ENCODE results near the gene PTPN3.
"Not testable (repeated sequence)": the region's sequence is repeated elsewhere in the genome, so short reads cannot be mapped to it uniquely, and the experiment has no call there.

PTPN3 gene

DNA sequence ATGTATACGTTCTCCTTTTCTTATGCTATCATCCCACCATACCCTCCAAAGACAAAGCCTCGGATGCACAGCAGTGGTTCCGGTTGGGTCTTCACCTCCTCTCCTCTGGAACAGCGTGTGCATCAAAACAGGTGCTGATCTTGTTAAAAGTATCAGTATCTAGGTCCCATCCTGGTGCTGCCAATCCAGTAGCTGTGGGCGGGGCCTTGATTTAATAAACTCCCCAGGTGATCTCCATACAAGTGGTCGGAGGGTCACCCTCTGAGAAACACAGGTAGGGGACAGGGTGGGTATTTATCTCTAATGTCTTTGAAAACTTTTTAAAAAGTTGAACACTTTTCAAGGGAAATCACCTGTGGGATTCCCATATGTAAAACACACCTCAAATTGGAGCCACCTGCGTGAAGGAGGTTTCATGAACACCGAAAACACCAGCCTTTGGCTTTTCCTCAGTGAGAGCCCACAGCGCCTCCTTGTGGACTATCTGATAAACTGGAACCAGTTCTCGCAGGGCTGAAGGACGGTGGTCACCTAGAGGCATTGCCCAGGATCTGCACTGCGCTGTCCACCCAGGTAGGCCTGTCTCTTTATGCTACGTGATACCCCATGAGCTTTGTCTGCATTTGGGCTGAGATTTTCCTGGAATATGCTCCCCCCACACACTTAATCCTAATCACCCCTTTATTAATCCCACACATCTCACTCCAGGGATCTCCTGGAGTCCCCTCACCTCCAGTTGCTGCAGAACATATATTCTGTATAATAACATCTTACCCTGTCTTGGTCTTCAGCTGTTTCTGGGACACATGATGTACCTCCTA is 96.7 kb downstream of the PTPN3 start:
- peak; percentile 6 for DNase-seq (ENCODE audit: low read depth)

DNA sequence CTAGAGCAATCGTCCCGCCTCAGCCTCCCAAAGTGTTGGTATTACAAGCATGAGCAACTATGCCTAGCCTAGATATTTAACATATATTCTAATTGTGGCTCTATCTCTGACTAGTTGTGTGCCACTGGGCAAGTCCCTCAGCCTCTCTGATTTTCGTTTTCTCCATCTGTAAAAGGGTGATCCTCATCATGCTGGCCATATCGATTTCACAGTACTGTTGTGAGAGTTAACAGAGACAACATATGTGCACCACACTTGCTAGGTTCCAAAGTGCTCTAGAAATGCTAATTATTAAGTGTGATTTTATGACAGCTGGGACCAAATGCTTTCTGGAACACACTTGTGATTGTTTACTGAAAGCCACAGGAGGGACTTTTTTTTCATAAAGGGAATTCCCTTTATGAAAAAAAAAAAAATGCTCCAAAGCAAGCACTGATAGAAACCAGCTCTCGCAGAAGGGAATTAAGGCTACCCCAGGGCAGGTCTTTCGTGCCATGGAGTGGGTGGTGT is 98.8 kb downstream of the PTPN3 start:
- DNase-seq (ENCODE audit: low read depth) = no peak

DNA sequence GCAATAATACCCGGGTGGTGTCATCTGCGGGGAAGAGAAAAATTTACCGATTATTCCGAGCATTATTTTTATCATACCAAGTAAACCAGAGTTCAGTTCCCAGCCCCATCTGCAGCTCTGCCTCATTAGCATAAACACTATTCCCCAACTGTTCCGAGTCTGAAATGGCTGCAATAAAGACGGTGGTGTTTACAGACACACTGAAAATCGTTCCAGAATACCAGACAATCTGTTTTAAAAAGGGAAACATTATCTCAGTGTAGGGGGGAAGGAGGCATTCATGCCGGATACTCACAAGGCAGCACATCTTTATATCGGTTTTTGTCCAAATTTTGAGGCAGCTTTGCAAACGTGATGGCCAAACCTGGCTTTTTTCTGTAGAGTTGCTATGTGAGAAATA is 106.9 kb downstream of the PTPN3 start:
- DNase-seq (ENCODE audit: low read depth) = no peak

DNA sequence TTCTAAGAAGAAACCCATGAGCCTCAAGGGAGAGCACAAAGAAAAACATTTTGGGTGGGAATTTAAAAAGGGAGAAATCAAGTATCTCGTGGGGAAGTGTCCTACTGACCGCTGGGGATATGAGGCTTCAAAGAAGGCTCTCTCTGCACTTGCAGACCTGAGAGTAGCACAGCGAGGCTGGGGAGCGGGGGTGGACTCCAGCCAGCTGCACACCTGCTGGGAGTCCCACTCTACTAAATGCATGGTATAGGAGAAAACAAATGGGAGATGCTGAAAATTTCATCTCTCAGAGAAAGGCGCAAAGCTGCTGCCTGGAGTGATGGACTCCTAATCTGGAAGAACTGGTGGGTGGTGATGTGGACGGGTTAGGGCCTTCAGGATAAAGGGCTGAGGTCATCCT is 110.3 kb downstream of the PTPN3 start:
- no peak for DNase-seq (ENCODE audit: low read depth)

DNA sequence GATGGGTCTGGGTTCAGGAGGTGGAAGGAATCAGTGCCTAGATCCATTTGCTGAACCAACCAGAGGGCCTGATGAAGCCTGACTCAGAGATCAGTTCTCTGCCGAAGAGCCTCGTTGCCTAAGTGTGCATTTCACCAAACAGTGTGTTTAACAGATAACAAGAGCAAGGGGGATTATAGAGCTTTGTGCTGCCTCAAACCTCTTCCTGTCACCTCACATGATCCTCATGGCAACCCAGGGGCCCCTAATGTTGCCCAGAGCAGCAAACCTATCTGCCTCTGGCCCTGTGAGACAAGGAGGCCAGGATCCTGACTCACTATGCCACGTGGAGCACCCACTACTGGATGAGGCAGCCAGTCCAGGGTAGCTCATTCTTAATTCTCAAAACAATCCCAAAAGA is 110.9 kb downstream of the PTPN3 start:
- no peak for DNase-seq (ENCODE audit: low read depth)

DNA sequence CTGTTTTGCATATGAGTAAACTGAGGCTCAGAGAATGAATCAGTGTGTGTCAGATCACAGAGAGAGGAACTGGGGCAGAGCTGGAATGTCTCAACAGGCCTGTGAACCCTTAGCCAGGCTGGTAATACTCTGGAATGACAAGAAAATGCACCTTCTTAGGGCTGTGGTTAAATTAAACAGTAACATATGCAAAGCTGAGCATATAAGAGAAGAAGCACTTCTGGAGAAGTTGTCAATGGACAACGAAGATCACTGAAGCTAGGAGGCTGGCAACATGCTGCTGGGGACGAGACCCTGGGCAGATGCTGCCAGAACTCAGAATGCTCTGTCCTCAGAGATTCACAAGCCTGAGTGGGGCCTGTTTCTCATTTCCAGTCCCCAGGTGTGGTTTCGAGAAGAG is 112.6 kb downstream of the PTPN3 start:
- no peak for DNase-seq (ENCODE audit: low read depth)

DNA sequence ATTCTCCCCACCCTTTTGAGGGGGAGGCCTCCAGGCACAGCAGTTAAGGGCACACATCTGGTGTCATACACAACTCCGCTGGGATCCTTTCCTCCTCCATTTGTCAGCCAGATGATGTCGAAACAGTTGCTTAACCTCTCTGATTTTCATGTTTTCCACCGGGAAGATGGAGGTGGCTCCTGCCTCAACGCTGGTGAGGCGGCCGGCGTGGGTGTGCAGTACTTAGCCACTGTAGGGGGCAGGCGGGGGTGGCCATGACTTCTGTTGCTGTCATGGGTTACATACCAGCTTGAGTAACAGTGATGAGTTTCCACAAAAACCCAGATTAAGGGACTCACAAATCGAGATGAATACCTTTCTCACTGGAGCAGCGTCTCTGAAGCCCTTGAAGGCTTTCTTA is 114.2 kb downstream of the PTPN3 start:
- no peak for DNase-seq (ENCODE audit: low read depth)

DNA sequence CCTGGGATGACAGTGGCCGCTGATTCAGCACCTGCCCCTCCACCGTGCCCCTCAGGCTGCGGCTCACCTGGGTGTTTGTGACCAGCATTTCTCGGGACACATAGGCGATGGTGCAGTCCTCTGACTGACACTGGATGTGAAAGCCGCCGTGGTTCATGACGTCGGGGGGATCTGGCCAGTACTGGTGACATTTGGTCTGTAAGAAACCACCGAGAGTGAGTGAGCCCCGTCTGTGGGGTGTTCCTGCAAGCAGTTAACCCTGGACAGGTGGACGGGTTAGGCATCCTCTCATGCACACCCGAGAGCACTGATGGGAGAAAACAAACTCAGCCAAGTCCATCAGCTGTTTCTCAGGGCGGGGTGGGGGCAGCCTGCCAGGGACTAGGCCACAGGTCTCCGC is 114.8 kb downstream of the PTPN3 start:
- no peak for DNase-seq (ENCODE audit: low read depth)

DNA sequence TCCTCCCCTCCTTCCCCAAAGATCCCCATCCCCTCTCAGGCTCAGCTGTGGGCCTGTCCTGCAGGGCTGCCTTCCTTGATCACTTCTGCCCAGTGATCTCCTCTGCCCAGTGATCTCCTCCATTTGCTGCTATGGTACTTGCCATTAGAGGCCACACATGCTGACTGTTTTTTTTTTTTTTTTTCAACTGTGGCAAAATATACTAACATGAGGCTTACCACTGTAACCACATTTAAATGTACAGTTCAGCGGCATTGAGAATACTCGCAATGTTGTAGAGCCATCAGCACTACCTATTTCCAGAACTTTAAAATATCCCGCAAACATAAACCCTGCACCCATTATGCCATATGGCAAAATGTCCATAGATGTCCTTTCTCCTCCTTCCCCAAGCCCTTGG is 115.5 kb downstream of the PTPN3 start:
- DNase-seq (ENCODE audit: low read depth) = no peak

DNA sequence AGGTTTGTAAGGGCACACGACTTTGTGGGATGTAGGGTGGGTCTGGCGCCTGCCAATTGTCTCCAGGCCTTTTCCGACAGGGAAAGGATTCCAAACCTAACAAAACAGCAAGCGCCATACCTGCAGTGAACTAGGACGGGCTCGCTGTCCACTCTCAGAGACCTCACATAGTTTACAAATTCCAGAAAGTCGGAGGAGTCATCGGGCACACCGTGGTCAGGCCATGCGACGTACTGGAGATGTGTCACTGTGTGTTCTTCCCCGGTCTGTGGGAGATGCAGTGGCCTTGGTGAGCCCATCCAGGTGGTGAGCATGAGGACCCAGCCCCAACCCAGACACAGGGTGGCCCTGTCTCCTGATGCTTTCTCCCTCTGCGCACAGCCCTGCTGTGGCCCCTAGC is 115.9 kb downstream of the PTPN3 start:
- no peak for DNase-seq (ENCODE audit: low read depth)

DNA sequence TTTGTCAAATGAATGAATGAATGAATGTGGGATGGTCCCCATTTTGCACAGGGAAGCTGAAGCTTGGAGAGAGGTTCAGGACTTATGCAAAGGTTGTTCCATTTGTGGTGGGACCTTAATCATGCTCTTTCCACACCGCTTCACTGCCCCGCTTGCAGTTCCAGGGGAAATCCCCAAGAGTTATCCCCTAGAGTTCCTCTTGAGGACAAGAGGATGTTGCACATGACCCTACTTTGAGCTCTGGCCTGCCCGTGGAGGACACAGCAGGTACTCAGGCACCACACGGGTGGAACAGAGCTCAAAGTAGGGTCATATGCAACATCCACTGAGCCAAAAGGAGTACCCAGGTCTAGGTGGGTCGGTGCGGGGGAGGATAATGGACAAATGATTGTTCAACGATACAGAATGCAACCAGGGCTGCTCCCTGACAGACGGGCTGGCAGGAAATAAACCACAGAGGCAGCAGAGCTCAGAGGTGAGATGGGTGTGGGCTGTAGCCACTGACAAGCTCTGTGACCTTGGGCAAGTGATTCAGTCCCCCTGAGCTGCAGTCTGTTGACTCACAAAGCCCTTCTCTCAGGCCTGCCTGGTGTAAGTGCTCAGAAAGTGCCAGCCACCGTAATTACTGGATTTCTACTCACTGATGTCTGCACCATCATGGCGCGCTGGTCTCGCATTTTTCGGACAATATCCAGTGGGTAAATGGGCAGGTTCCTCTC is 116.9 kb downstream of the PTPN3 start:
- no peak for DNase-seq (ENCODE audit: low read depth)

DNA sequence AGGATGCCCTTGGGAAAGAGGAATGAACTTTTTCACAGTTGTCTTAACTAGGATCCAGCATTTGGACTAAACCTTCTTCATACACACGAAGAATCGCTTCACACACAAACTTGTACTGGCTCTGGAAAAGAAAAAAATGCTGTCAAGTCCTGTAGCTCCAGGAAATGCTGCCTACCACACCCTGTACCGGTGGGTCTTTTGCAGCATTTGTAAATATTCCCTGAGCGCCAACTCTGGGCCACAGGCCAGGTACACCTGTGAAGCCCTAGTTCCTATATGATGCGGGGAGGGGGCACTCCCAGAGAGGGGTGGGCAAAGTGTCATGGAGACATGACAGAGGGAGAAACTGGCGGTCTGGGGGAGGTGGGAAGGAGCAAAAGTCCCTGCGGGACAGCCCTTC is 118.6 kb downstream of the PTPN3 start:
- no peak for DNase-seq (ENCODE audit: low read depth)

DNA sequence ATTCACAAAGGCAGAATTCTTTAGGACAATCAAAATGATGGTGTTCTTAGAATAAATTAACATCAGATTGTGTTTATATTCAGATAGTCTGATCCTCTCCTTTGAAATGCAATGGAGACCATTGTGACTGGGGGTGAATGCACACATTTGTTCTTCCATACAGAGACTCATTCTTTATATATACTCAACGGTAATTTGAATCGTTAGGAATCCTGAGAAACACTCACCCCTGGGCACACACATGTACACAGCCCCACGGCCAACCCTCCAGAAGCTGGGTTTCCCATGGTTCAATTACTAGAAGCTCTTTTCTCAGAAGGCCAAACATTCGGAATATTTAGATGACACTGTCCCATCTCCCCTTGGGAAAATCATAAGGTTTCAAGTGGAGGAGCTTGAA is 119.8 kb downstream of the PTPN3 start:
- DNase-seq (ENCODE audit: low read depth) = no peak

DNA sequence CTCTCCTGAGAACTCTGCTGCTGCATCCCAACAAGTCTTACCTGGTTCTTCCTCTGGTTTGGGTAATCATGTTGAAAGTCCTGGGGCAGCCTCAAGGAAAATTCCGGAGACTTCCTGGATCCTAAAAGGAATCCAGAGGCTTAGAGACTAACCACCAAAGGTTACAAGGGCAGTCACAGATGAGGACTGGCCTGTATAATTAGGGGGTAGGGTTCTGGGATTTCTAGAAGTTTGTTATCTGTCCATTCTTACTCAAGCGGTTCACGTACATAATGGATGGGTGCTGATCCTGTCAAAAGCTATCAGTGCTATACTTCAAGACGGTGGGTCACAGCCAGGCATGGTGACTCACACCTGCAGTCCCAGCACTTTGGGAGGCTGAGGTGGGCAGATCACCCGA is 125.9 kb downstream of the PTPN3 start:
- DNase-seq (ENCODE audit: low read depth) = no peak

DNA sequence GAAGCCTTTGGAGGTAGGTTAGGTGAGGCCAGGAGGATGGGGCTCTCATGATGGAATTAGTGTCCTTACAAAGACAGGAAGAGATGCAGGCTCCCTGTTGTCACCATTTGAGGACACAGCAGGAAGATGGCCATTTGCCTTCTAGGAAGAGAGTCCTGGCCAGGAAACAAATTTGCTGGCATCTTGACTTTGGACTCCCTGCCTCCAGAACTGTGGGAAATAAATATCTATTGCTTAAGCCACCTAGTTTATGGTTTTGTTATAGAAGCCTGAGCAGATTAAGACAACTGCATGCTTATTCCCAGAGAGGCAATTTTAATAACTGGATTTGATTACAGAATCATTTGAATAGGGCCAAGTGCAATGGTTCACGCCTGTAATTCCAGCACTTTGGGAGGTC is 126.7 kb downstream of the PTPN3 start:
- no peak for DNase-seq (ENCODE audit: low read depth)

DNA sequence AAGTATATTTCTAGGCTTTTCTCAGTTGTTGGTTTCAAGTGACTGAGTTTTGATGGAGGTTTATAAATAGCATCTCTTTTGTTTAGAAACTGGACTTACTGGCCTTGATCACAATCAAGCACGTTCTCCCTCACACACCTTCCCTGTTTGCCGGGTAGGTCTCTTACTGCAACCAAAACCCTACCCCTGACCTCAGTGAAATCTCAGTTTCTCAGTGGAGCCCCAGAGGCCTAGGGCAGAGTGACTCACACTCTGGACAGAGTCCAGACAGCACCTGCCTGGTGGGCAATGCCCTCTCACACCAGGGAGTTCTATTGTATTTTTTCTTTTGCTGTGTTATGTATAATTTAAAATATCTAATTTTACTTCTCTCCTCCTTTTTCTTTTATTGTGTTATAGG is 128.8 kb downstream of the PTPN3 start:
- DNase-seq (ENCODE audit: low read depth) = no peak

DNA sequence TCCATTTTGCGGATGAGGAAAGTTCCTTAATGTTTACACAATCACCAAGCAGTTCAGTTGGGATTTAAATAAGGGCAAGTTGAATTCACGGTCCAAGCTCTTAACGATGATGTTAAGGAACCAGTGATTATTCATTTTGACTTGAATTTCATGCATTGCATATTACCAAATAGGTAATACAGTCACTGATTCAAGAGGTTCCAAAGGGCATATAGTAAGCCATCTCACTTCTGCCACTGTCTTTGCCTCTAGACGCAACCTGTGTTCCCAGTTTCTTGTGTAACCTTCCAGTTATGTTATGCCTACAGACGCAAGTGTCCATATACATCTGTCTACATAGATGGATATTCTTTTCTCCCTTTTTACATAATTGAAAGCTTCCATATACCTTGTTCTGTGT is 137.3 kb downstream of the PTPN3 start:
- no peak for DNase-seq (ENCODE audit: low read depth)

DNA sequence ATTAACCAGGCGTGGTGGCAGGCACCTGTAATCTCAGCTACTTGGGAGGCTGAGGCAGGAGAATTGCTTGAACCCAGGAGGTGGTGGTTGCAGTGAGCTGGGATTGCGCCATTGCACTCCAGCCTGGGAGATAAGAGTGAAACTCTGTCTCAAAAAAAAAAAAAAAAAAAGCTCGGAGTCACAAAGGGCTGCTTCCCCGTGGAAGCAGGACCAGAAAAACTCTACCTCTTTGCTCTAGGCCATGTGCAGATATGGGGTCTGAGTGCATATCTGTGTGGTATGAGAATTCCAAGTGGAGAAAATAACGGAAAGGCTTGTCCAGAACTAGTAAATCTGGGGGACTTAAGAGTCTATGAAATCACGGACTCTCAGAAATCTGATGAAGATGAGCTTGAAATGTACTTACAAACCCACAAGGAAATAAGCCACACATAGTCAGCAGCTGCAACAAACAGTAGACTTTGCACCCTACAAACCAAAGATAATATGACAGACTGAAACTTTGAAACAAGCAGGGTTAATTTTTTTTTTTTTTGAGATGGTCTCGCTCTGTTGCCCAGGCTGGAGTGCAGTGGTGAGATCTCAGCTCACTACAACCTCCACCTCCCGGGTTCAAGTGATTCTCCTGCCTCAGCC is 139.0 kb downstream of the PTPN3 start:
- DNase-seq (ENCODE audit: low read depth) = not testable (repeated sequence)

DNA sequence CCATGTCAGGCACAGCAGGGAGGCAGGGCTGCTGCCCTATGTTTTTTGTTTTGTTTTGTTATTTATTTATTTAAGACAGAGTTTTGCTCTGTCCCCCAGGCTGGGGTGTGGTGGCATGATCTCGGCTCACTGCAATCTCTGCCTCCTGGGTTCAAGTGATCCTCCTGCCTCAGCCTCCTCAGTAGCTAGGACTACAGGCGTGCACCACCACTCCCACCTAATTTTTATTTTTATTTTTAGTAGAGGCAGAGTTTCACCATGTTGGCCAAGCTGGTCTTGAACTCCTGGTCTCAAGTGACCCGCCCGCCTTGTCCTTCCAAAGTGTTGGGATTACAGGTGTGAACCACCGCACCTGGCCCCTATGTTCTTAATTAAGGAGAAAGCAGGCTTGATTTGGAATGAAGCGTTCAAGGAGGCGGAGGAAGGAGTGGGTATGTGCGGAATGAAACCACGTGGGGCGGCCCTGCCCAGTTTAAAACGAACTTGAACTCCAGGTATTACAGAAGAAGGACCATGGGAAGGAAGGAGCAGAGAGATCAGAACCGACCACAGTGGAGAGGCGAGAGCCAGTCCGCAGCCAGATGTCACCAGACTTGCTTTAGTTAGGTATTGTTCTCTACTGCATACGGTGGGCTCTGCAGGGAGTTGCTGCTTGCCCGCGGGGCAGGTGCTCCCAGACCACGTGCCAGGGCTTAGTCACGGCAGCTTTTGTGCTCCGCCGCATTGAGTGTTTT is 142.4 kb downstream of the PTPN3 start:
- no peak for DNase-seq (ENCODE audit: low read depth)

DNA sequence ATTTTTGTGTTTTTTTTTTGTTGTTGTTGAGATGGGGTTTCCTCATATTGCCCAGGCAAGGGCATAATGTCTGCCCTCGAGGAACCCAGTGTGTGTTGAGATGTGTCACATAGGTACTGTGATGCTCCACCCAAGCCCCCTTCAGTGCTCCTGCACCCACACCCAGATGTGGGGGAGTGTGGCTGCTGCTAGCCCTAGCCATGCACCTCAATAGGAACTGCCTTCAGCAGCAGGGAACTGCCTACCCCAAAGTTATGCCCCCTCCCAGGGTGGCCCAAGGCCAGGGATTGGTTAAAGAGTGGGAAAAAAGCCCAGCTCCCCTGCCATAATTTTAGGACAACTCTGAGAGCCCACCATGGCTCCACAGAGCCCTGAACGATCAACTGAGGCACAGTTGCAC is 143.9 kb downstream of the PTPN3 start:
- no peak for DNase-seq (ENCODE audit: low read depth)

DNA sequence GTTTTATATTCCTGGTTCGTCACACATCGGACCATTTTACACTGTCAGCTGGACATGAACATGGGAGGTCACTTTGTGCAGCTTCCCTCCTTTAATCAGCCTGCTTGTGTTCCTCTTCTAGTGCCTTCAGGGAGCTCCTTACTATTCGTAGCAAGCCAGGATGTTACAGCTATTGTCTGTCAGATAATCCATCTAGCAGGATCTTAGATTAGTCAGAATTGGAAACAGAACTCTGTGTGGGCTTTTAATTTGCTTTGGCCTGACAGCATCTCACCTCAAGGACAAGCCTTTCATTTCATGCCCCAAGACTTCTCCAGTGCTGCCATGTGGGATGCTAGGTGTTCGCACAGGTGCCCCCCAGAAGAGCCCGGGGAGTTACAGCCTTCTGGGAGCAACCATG is 147.1 kb downstream of the PTPN3 start:
- no peak for DNase-seq (ENCODE audit: low read depth)

DNA sequence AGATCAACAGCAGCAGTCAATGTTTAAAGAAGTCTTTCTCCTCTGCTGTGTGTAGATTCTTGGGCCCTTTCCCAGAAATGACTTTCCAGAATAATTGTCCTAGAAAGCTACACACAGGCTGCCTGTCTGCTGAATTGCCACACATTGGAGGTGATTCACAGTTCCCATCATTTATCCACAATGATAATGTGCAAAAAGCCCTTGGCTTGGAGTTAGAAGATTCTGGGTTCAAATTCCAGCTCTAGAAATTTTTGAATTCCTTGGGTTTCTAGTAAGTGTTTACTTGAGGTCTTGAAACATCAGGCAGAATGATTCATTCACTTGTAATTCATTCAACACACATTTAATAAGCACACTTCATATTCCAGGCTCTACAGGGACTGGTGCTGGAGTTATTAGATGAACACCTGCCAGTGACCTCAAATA is 148.7 kb downstream of the PTPN3 start:
- no peak for DNase-seq (ENCODE audit: low read depth)

All from stimulated activated CD8-positive, alpha-beta memory T cell treated with anti-CD3 and anti-CD28 coated beads, Interleukin-7, amount 100 ng/mL, for 24 hours (primary cell).